Neutrophil (primary cell): ENCODE results near the gene GCN1.

ENCODE experiments used
- H3K27ac ChIP-seq: fragments of 200-600 bp; sonication (generic); 2 replicates; pipeline ENCODE4 v1.5.1; 2016; ENCODE audit warnings: mild to moderate bottlenecking, moderate library complexity
- H3K27me3 ChIP-seq: fragments of 200-600 bp; sonication (generic); 2 replicates; pipeline ENCODE4 v1.6.0; 2016; ENCODE audit warnings: mild to moderate bottlenecking
- H3K36me3 ChIP-seq: fragments of 200-600 bp; sonication (generic); 2 replicates; pipeline ENCODE4 v1.5.1; 2017
- H3K4me1 ChIP-seq, 2 experiments: fragments of 200-600 bp in 1 of 2; sonication (generic) in 1 of 2; 1 replicate in 1 of 2; 2 replicates in 1 of 2; pipeline versions ENCODE4 v1.5.1 to v1.6.1; 2013 to 2016; ENCODE audit warnings: low read depth in 1 of 2, low read length in 1 of 2, mild to moderate bottlenecking in 1 of 2, moderate library complexity in 1 of 2; ENCODE audit not compliant: control insufficient read depth in 1 of 2, insufficient read depth in 1 of 2
- H3K4me3 ChIP-seq, 2 experiments: fragments of 200-600 bp in 1 of 2; sonication (generic) in 1 of 2; 1 replicate in 1 of 2; 2 replicates in 1 of 2; pipeline ENCODE4 v1.5.1; 2013 to 2016; ENCODE audit warnings: low read depth in 1 of 2, low read length in 1 of 2, mild to moderate bottlenecking in 1 of 2, moderate library complexity in 1 of 2
- H3K9me3 ChIP-seq: fragments of 200-600 bp; sonication (generic); 2 replicates; pipeline ENCODE4 v1.5.1; 2016
- CTCF ChIP-seq: fragments of 200-600 bp; sonication (generic); IDR thresholded peaks from 2 replicates; pipeline ENCODE4 v1.5.1; 2016; ENCODE audit warnings: antibody characterized with exemption

GCN1 gene

GRCh38 chr12:120079411-120080400 lies 114.8 kb downstream of the GCN1 start:
- no peak overlapping the region for H3K27ac ChIP-seq
- no peaks in the 10 kb centered on the region for H3K4me1 ChIP-seq
- H3K4me3 ChIP-seq, result no peak overlapping the region
- no peaks in the 10 kb centered on the region for H3K36me3 ChIP-seq
- TF ChIP-seq CTCF, result no peak
- peaks cover 4% of the 10 kb centered on the region for H3K27me3 ChIP-seq
- no peaks in the 10 kb centered on the region for H3K9me3 ChIP-seq

GRCh38 chr12:120078868-120079267 lies 115.6 kb downstream of the GCN1 start:
- H3K4me3 ChIP-seq, result no peak overlapping the region
- H3K9me3 ChIP-seq, result no peaks in the 10 kb centered on the region
- H3K27me3 ChIP-seq, result peaks cover 4% of the 10 kb centered on the region
- no peaks in the 10 kb centered on the region for H3K4me1 ChIP-seq
- no peaks in the 10 kb centered on the region for H3K36me3 ChIP-seq
- TF ChIP-seq CTCF, result no peak
- no peak overlapping the region for H3K27ac ChIP-seq

- Histone ChIP-seq H3K4me1 (no peaks in the 10 kb centered on the region), H3K36me3 (no peaks in the 10 kb centered on the region), H3K27ac (no peak overlapping the region), H3K4me3 (no peak overlapping the region), H3K27me3 (peaks cover 8% of the 10 kb centered on the region), H3K9me3 (no peaks in the 10 kb centered on the region)
- TF ChIP-seq CTCF, result no peak
Measured at GRCh38 chr12:120077260-120077659, 117.3 kb downstream of the GCN1 start.
